ENCODE results near the gene FGFR3.

DNA sequence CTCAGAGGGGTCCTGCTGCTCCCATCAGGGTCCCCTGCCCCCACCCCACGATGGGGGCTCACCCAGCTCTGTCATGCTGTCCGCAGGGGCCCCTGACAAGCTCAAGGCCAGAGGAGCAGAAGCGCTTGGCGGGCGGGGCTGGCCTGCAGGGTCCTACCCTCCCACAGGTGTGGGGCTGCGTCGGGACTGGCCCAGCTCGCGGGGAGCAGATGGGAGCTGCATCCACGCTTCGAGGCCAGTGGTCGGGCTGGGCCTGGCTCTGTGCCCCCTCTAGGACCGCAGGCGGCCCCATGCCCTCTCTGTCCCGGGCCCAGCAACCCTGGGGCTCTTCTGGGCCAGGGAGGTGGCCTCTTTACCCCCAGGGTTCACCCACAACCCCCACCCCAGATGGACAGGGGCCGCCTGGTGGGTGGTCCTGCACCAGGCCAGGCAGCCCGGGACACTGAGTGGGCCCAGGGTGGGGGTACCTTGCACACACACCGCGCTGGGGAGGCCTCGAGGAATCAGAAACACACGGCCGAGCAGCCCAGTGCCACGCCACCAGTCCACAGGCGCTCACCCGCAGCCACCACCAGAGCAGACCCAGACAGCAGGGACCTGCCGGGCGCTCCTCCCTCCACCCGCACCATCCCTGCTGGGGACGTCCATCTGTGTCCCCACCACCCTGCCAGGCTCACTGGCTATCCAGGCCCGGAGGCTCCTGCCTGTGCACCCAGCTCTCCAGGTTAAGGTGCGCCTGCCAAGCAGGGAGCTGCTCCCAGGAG, 41.8 kb upstream of the FGFR3 start:
- no peak for TF ChIP-seq POLR2A (IDR thresholded peaks at IDR 0.05)
- TF ChIP-seq, protein P1, sequence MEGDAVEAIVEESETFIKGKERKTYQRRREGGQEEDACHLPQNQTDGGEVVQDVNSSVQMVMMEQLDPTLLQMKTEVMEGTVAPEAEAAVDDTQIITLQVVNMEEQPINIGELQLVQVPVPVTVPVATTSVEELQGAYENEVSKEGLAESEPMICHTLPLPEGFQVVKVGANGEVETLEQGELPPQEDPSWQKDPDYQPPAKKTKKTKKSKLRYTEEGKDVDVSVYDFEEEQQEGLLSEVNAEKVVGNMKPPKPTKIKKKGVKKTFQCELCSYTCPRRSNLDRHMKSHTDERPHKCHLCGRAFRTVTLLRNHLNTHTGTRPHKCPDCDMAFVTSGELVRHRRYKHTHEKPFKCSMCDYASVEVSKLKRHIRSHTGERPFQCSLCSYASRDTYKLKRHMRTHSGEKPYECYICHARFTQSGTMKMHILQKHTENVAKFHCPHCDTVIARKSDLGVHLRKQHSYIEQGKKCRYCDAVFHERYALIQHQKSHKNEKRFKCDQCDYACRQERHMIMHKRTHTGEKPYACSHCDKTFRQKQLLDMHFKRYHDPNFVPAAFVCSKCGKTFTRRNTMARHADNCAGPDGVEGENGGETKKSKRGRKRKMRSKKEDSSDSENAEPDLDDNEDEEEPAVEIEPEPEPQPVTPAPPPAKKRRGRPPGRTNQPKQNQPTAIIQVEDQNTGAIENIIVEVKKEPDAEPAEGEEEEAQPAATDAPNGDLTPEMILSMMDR (IDR thresholded peaks at IDR 0.05): no peak
- no peak for TF ChIP-seq POLR2AphosphoS5 (IDR thresholded peaks at IDR 0.05)
- no peak for TF ChIP-seq EP300 (IDR thresholded peaks at IDR 0.05)

Measured in upper lobe of left lung (tissue), 4 donors.